Measurements from ENCODE around the gene PMP22. TPM values are rescaled to one million over a fixed set of nuclear protein-coding genes. Genes with fewer than 3 reads are reported as not detected.

Gene PMP22
- total and polyA plus RNA-seq, 2 donors (not counting 3 experiments of a cell fraction or from before 2014, with no cell fraction given) = 67.2 to 103 TPM

DNA sequence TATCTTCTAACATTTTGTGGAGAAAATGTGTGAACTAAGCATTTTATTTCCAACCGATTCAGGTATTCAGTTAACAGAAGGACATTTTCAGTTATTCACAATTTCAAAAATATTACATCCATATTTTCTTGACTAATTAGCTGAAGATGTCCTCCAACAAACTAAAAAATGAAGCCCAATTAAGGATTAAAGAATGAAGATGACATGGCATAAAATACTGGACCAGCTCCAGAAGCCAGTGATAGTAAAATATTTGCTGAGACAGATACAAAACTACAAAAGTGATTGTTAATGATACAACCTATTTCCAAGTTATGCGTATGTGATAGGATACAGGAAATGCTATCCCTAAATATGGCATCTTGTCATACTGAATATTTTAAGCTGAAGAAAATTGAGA is 48.6 kb downstream of the PMP22 start:
- H3K9ac ChIP-seq (replicated peaks; ENCODE audit: extremely low read depth, insufficient read depth, low read length) = no peak overlapping the region
- H3K4me3 ChIP-seq (replicated peaks in 1 of 3; ENCODE audit: insufficient read depth in 1 of 3, low read depth in 1 of 3, low read length in 3 of 3) = no peak overlapping the region
- dilution Hi-C loops (cut with MboI; ENCODE audit: extremely low pct_ligation_motif_present, low sequenced_read_pairs) (no loop called here), intact Hi-C loops (cut with micrococcal nuclease) (no loop called here)
- H4K20me1 ChIP-seq (replicated peaks; ENCODE audit: control insufficient read depth, extremely low read depth, insufficient read depth, low read length) = no peaks in the 10 kb centered on the region
- no peak overlapping the region for H3K4me2 ChIP-seq (ENCODE audit: insufficient read depth, low read length)
- no peaks in the 10 kb centered on the region for H3K36me3 ChIP-seq (ENCODE audit: control insufficient read depth in 2 of 2, extremely low read depth in 1 of 2, insufficient read depth in 2 of 2, low read length in 2 of 2)
- H3K4me1 ChIP-seq (ENCODE audit: control insufficient read depth, extremely low read depth, insufficient read depth, low read length) = no peaks in the 10 kb centered on the region
- BruUV-seq (replicated peaks) = no TSS peak
- H3K9me3 ChIP-seq (replicated peaks; ENCODE audit: control insufficient read depth, insufficient read depth, low read length) = no peaks in the 10 kb centered on the region
- POLR2A ChIA-PET = no interaction called here
- no peak for FAIRE-seq
- H2AFZ ChIP-seq (ENCODE audit: low read depth, low read length) = no peak overlapping the region
- TF ChIP-seq FOS (IDR thresholded peaks at IDR 0.05; ENCODE audit: borderline replicate concordance, insufficient read depth, low read length) (no peak), JUN (IDR thresholded peaks at IDR 0.05; ENCODE audit: borderline replicate concordance, insufficient read depth, insufficient read length, low read depth) (no peak), POLR2A (IDR thresholded peaks at IDR 0.05; ENCODE audit: low read depth, low read length) (no peak), POLR2AphosphoS5 (IDR thresholded peaks at IDR 0.05; ENCODE audit: insufficient read depth, low read depth, low read length) (no peak), EZH2 (IDR thresholded peaks at IDR 0.05; ENCODE audit: borderline replicate concordance, low read depth, low read length, severe bottlenecking) (no peak), GATA2 (IDR thresholded peaks at IDR 0.05; ENCODE audit: insufficient read depth, insufficient read length, low read depth, low read length) (no peak), MYC (IDR thresholded peaks at IDR 0.05; ENCODE audit: low read depth, low read length) (no peak)
- TF ChIP-seq, protein P1, sequence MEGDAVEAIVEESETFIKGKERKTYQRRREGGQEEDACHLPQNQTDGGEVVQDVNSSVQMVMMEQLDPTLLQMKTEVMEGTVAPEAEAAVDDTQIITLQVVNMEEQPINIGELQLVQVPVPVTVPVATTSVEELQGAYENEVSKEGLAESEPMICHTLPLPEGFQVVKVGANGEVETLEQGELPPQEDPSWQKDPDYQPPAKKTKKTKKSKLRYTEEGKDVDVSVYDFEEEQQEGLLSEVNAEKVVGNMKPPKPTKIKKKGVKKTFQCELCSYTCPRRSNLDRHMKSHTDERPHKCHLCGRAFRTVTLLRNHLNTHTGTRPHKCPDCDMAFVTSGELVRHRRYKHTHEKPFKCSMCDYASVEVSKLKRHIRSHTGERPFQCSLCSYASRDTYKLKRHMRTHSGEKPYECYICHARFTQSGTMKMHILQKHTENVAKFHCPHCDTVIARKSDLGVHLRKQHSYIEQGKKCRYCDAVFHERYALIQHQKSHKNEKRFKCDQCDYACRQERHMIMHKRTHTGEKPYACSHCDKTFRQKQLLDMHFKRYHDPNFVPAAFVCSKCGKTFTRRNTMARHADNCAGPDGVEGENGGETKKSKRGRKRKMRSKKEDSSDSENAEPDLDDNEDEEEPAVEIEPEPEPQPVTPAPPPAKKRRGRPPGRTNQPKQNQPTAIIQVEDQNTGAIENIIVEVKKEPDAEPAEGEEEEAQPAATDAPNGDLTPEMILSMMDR (IDR thresholded peaks at IDR 0.05; ENCODE audit: extremely low read depth in 1 of 2, insufficient read depth in 1 of 2, low read depth in 1 of 2, low read length in 2 of 2) = no peak
- TF ChIP-seq, protein P2, sequence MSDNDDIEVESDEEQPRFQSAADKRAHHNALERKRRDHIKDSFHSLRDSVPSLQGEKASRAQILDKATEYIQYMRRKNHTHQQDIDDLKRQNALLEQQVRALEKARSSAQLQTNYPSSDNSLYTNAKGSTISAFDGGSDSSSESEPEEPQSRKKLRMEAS (IDR thresholded peaks at IDR 0.05; ENCODE audit: insufficient read depth, insufficient read length) = no peak
- no peak for DNase-seq (ENCODE audit: low read depth, low spot score)
- no peaks in the 10 kb centered on the region for H3K9me1 ChIP-seq (replicated peaks; ENCODE audit: control insufficient read depth, extremely low read depth, insufficient read depth, low read length)
- peaks cover under 1 to 5% of the 10 kb centered on the region in 2 experiments for H3K27me3 ChIP-seq (ENCODE audit: control insufficient read depth in 2 of 2, insufficient read depth in 2 of 2, low read length in 2 of 2)
- CTCF ChIA-PET = no interaction called here
- H3K27ac ChIP-seq (ENCODE audit: insufficient read depth, low read depth, low read length) = no peak overlapping the region
- H3K79me2 ChIP-seq (ENCODE audit: control insufficient read depth, insufficient read depth, low read length) = no peaks in the 10 kb centered on the region
